ENCODE measurements around the gene EYA2. TPM values are rescaled to one million over a fixed set of nuclear protein-coding genes. Genes with fewer than 3 reads are reported as not detected.

EYA2 gene
- total RNA-seq, 1 donor from 2014 or later: 0.62 TPM

DNA sequence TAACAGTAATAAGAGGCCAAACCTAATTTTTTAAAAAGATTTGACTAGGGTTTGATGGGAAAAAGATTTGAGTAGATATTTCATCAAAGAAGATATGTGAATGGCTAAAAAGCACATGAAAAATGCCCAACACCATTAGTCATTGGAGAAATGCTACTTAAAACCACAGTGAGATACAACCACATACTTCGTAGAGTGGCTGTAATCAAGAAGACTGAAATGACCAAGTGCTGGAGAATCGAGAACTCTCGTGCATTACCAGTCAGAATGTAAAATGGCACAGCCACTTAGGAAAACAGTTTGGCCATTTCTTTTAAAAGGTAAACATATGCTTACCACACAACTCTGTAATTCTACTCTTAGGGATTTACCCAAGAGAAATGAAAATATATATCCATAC is 175.5 kb downstream of the EYA2 start:
- Mint-ChIP-seq H3K4me1 (no peaks in the 10 kb centered on the region), H3K27me3 (peaks cover 5% of the 10 kb centered on the region), H3K27ac (no peak overlapping the region), H3K4me3 (no peak overlapping the region), H3K36me3 (ENCODE audit: low read depth) (no peaks in the 10 kb centered on the region), H3K9me3 (peaks cover 21% of the 10 kb centered on the region)
- ATAC-seq (ENCODE audit: low read depth): no peak
- no peak for DNase-seq
- POLR2A ChIA-PET: no interaction called here
- CTCF ChIA-PET: no interaction called here
- intact Hi-C loops (cut with micrococcal nuclease): no loop called here
- TF ChIP-seq, protein P1, sequence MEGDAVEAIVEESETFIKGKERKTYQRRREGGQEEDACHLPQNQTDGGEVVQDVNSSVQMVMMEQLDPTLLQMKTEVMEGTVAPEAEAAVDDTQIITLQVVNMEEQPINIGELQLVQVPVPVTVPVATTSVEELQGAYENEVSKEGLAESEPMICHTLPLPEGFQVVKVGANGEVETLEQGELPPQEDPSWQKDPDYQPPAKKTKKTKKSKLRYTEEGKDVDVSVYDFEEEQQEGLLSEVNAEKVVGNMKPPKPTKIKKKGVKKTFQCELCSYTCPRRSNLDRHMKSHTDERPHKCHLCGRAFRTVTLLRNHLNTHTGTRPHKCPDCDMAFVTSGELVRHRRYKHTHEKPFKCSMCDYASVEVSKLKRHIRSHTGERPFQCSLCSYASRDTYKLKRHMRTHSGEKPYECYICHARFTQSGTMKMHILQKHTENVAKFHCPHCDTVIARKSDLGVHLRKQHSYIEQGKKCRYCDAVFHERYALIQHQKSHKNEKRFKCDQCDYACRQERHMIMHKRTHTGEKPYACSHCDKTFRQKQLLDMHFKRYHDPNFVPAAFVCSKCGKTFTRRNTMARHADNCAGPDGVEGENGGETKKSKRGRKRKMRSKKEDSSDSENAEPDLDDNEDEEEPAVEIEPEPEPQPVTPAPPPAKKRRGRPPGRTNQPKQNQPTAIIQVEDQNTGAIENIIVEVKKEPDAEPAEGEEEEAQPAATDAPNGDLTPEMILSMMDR (IDR thresholded peaks at IDR 0.05): no peak

DNA sequence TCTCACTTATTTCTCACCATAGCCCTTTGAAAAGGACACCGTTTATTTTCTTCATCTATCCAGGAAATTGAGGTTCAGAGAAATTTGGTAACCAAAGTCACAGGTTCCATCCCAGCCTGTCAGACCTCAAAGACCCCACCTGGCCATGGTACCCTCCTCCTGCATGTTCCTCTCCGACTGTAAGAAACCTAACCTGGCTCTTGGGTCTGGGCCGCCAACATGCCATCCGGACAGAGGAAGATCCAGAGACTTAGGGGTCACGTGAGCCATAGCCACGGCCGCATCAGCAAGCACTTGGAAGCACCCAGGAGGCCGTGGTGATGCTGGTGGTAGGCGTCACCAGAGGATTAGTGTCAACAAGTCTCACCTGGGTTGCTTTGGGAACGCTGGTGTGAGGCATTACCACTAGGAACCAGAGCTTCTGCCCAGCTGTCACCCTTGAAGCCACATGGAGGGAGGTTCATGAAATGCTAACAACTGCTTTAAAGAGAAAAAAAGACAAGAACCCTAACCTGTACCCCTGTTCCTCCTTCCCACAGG is 177.1 kb downstream of the EYA2 start:
- H3K4me1 Mint-ChIP-seq: no peaks in the 10 kb centered on the region
- no peak overlapping the region for H3K27ac Mint-ChIP-seq
- POLR2A ChIA-PET: no interaction called here

DNA sequence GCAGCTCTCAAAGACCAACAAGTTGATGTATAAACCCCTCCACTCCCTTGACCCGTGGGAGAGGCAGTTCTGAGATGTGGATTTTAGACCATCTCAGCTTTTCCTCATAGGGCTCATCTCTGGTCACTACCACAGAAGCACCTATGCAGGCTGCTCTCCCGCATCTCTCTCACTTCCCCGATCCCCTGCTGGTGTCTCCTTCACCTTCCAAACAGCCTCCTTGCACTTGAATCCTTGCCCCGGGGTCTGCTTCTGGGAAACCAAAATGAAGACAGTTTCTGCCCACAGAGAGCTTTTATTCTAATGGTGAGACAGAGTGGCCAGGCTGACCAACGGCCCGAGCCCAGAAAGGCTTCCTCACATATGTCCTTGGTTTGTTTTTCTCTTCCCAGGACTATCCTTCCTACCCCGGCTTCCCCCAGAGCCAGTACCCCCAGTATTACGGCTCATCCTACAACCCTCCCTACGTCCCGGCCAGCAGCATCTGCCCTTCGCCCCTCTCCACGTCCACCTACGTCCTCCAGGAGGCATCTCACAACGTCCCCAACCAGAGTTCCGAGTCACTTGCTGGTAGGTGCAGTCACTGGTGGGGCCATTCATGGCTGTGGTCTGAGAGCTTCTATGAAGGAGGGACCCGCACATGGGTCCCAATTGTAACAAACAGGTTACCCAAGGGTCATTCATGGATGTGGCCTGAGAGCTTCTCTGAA is 179.3 kb downstream of the EYA2 start:
- intact Hi-C loops (cut with micrococcal nuclease): no loop called here
- Mint-ChIP-seq H3K27me3 (peaks cover 5% of the 10 kb centered on the region), H3K9me3 (peaks cover 7% of the 10 kb centered on the region), H3K27ac (no peak overlapping the region), H3K36me3 (ENCODE audit: low read depth) (no peaks in the 10 kb centered on the region), H3K4me1 (no peaks in the 10 kb centered on the region), H3K4me3 (no peak overlapping the region)
- ChIA-PET CTCF (no interaction called here), POLR2A (no interaction called here)
- TF ChIP-seq, protein P1 (IDR thresholded peaks at IDR 0.05): no peak
- no peak for ATAC-seq (ENCODE audit: low read depth)
- DNase-seq: no peak

More for the DNA sequence above, 177.1 kb downstream of the EYA2 start:
- CTCF ChIA-PET: no interaction called here
- intact Hi-C loops (cut with micrococcal nuclease): no loop called here
- DNase-seq (no peak), ATAC-seq (ENCODE audit: low read depth) (no peak)
- TF ChIP-seq, protein P1 (IDR thresholded peaks at IDR 0.05): no peak
- Mint-ChIP-seq H3K36me3 (ENCODE audit: low read depth) (no peaks in the 10 kb centered on the region), H3K27me3 (peaks cover 5% of the 10 kb centered on the region), H3K9me3 (peaks cover 22% of the 10 kb centered on the region), H3K4me3 (no peak overlapping the region)

DNA sequence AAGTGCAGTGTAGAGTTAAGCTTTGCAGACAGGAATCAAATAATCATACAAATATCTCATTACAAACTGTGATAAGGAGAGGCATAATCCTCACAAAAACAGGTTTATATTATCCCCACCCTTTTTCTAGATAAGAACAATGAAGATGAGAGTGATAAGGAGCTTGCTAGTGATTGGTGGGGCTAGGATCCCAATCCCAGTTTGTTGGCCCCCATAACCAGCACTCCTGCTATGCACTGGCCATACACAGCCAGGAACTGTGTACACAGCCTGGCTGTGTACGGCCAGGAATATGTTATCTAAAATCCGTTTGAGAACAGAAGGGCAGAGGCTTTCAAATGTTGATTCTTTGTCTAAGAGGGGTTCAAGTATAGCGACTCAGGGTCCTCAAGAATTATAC is 180.6 kb downstream of the EYA2 start:
- H3K36me3 Mint-ChIP-seq (ENCODE audit: low read depth): no peaks in the 10 kb centered on the region
- H3K27ac Mint-ChIP-seq: no peak overlapping the region
- H3K4me1 Mint-ChIP-seq: no peaks in the 10 kb centered on the region
- H3K9me3 Mint-ChIP-seq: peaks cover 11% of the 10 kb centered on the region
- ChIA-PET POLR2A (no interaction called here), CTCF (no interaction called here)
- TF ChIP-seq, protein P1 (IDR thresholded peaks at IDR 0.05): no peak
- intact Hi-C loops (cut with micrococcal nuclease): no loop called here
- H3K4me3 Mint-ChIP-seq: no peak overlapping the region
- ATAC-seq (ENCODE audit: low read depth) (no peak), DNase-seq (no peak)
- H3K27me3 Mint-ChIP-seq: peaks cover 15% of the 10 kb centered on the region

DNA sequence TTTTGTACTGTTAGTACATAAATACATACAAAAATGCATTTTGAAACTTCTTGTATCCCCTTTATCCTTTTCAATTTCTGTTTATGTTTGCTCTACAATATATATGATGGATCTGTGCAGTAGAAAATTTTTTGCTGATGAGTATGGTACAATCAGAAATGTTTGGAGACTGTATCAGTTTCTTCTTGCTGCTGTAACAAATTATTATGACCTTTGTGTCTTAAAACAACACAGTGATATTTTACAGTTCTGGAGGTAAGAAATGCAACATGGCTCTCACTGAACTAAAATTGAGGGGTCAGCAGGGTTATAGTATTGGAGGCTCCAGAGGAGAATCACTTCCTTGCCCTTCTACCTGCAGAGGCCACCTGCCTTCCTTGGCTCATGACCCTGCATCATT is 184.4 kb downstream of the EYA2 start:
- intact Hi-C loops (cut with micrococcal nuclease): no loop called here
- POLR2A ChIA-PET: no interaction called here
- Mint-ChIP-seq H3K27ac (no peak overlapping the region), H3K27me3 (peaks cover 19% of the 10 kb centered on the region), H3K36me3 (ENCODE audit: low read depth) (no peaks in the 10 kb centered on the region), H3K9me3 (peaks cover 13% of the 10 kb centered on the region), H3K4me3 (no peak overlapping the region), H3K4me1 (no peaks in the 10 kb centered on the region)
- TF ChIP-seq, protein P1 (IDR thresholded peaks at IDR 0.05): no peak
- DNase-seq: no peak
- CTCF ChIA-PET: no interaction called here
- ATAC-seq (ENCODE audit: low read depth): no peak
